GM12878 (cell line): ENCODE measurements around the gene CACNA2D2. TPM values are rescaled to one million over a fixed set of nuclear protein-coding genes. Genes with fewer than 3 reads are reported as not detected.

Experiments used
- ATAC-seq: fragments of 200-7000 bp; cut with Tn5 transposase; 3 replicates; pipeline ENCODE4 v1.9.1; 2020; ENCODE audit warnings: mild to moderate bottlenecking, moderate library complexity
- BruUV-seq: library from RNA; stranded (reverse); fragments of 400-500 nt; replicated peaks from 2 replicates; lab custom pipeline; 2021; lab: Mats Ljungman, UMichigan
- CTCF ChIA-PET: fragments of 300-600 bp; sonication (Branson Sonifier 250); formaldehyde crosslinking; extraction: SDS; loops from one replicate; lab custom pipeline; 2021; ENCODE audit warnings: inconsistent platforms; lab: Yijun Ruan, JAX
- POLR2A ChIA-PET: fragments of 350-600 bp; formaldehyde crosslinking; extraction: SDS; loops from one replicate; lab custom pipeline; 2021; ENCODE audit warnings: inconsistent platforms; lab: Charles Lee
- RAD21 ChIA-PET: fragments of 300-600 bp; sonication (Branson Sonifier 250); formaldehyde crosslinking; loops from one replicate; lab custom pipeline; 2023; ENCODE audit warnings: antibody characterized with exemption; ENCODE audit not compliant: unreplicated experiment; lab: Charles Lee
- SMC1A ChIA-PET: fragments of 300-600 bp; sonication (Branson Sonifier 250); formaldehyde crosslinking; loops from one replicate; lab custom pipeline; 2023; ENCODE audit not compliant: unreplicated experiment, uncharacterized antibody; lab: Charles Lee
- DNase-seq: peaks from one replicate; pipeline ENCODE4 v3.0.0-alpha.2; 2011; ENCODE audit warnings: low read depth, low spot score
- FAIRE-seq: peaks from 3 replicates; lab custom pipeline; 2011; peaks lifted over from hg19 to GRCh38; lab: Jason Lieb, UNC
- H2AFZ ChIP-seq: 2 replicates; pipeline ENCODE4 v1.6.0; 2011; ENCODE audit warnings: low read depth, low read length, control low read depth; ENCODE audit not compliant: control insufficient read depth
- H3K27ac ChIP-seq: 2 replicates; pipeline ENCODE4 v1.5.1; 2011; ENCODE audit warnings: control low read depth; ENCODE audit not compliant: control insufficient read depth, insufficient read depth
- H3K27me3 ChIP-seq, 2 experiments: replicated peaks in 1 of 2; 2 replicates each; pipeline versions ENCODE4 v1.6.0 to v1.6.1; 2011; ENCODE audit warnings: low read length in 1 of 2; ENCODE audit not compliant: control insufficient read depth in 2 of 2, insufficient read depth in 2 of 2
- H3K36me3 ChIP-seq, 2 experiments: 2 replicates each; pipeline ENCODE4 v1.5.1; 2011; ENCODE audit warnings: low read length in 1 of 2; ENCODE audit not compliant: control insufficient read depth in 2 of 2, insufficient read depth in 2 of 2
- H3K4me1 ChIP-seq: 2 replicates; pipeline ENCODE4 v1.6.1; 2011; ENCODE audit warnings: mild to moderate bottlenecking, low read length, moderate library complexity, mixed read lengths; ENCODE audit not compliant: control insufficient read depth, insufficient read depth
- H3K4me2 ChIP-seq: 2 replicates; pipeline ENCODE4 v1.6.0; 2011; ENCODE audit warnings: control low read depth; ENCODE audit not compliant: control insufficient read depth, insufficient read depth
- H3K4me3 ChIP-seq: fragments of 200-600 bp; sonication (generic); 2 replicates; pipeline ENCODE4 v1.5.1; 2016
- H3K79me2 ChIP-seq: 2 replicates; pipeline ENCODE4 v1.6.0; 2011; ENCODE audit warnings: low read length; ENCODE audit not compliant: control insufficient read depth, insufficient read depth
- H3K9ac ChIP-seq: 2 replicates; pipeline ENCODE4 v1.8.0; 2011; ENCODE audit warnings: low read length, control low read depth, mixed read lengths; ENCODE audit not compliant: control insufficient read depth, insufficient read depth
- H3K9me3 ChIP-seq: replicated peaks from 3 replicates; pipeline ENCODE4 v1.5.1; 2011; ENCODE audit warnings: mild to moderate bottlenecking, low read length; ENCODE audit not compliant: control insufficient read depth, insufficient read depth
- H4K20me1 ChIP-seq: 2 replicates; pipeline ENCODE4 v1.6.0; 2011; ENCODE audit not compliant: control insufficient read depth, insufficient read depth
- CHD2 ChIP-seq: IDR thresholded peaks from 2 replicates; pipeline ENCODE4 v1.6.1; 2011; ENCODE audit warnings: low read depth, low read length, improper control_type of control experiment, borderline replicate concordance
- DPF2 ChIP-seq: fragments of 450-650 bp; IDR thresholded peaks from 2 replicates; pipeline ENCODE4 v1.6.1; 2017; ENCODE audit warnings: mild to moderate bottlenecking
- EP300 ChIP-seq, 2 experiments: fragments of 150-350 bp in 1 of 2; IDR thresholded peaks; 2 replicates each; pipeline ENCODE4 v1.6.1; 2011 to 2012; ENCODE audit warnings: low read depth in 2 of 2, low read length in 2 of 2, borderline replicate concordance in 1 of 2, improper control_type of control experiment in 1 of 2, inconsistent platforms in 1 of 2; ENCODE audit not compliant: control insufficient read depth in 1 of 2
- KAT2A ChIP-seq: conservative IDR thresholded peaks from 2 replicates; pipeline ENCODE4 v1.6.1; 2011; ENCODE audit warnings: low read depth, low read length; ENCODE audit not compliant: control insufficient read depth
- NFIC ChIP-seq: IDR thresholded peaks from 2 replicates; pipeline ENCODE4 v1.6.1; 2012; ENCODE audit warnings: low read depth, mild to moderate bottlenecking, inconsistent platforms, low read length, moderate library complexity
- NR2C1 ChIP-seq: fragments of 450-650 bp; IDR thresholded peaks from 2 replicates; pipeline ENCODE4 v1.6.1; 2017; ENCODE audit warnings: antibody characterized with exemption, mild to moderate bottlenecking, moderate library complexity
- NR2C2 ChIP-seq: IDR thresholded peaks from 2 replicates; pipeline ENCODE4 v1.6.1; 2011; ENCODE audit warnings: borderline replicate concordance, low read depth; ENCODE audit not compliant: control insufficient read depth, insufficient read length
- SIX5 ChIP-seq: IDR thresholded peaks from 2 replicates; pipeline ENCODE4 v1.6.1; 2011; ENCODE audit warnings: mild to moderate bottlenecking, low read depth, low read length, moderate library complexity; ENCODE audit not compliant: severe bottlenecking
- USF1 ChIP-seq: IDR thresholded peaks from 2 replicates; pipeline ENCODE4 v1.6.1; 2011; ENCODE audit warnings: borderline replicate concordance, low read depth, mild to moderate bottlenecking, moderate library complexity, mixed read lengths, low read length; ENCODE audit not compliant: insufficient read depth; ENCODE audit errors: extremely low read length
- ZNF217 ChIP-seq: fragments of 450-650 bp; IDR thresholded peaks from 2 replicates; pipeline ENCODE4 v1.6.1; 2017; ENCODE audit warnings: antibody characterized with exemption, mild to moderate bottlenecking
- ZSCAN29 ChIP-seq: fragments of 450-650 bp; IDR thresholded peaks from 2 replicates; pipeline ENCODE4 v1.6.1; 2017; ENCODE audit warnings: mild to moderate bottlenecking, moderate library complexity
- WGBS: methylation state at CpG from one replicate; pipeline ENCODE4 v1.1.6; 2016; ENCODE audit warnings: low lambda C conversion rate; ENCODE audit not compliant: insufficient replicate concordance, insufficient coverage; ENCODE audit errors: missing lambda C conversion rate; 5-methylcytosine and 5-hydroxymethylcytosine counted together
- in situ Hi-C: fragments of 300-500 bp; cut with MboI; formaldehyde crosslinking; loops from 9 replicates; pipeline ENCODE4 v1.14.3; 2018; ENCODE audit warnings: mixed read lengths
- intact Hi-C: fragments of 100-400 bp; cut with micrococcal nuclease; formaldehyde crosslinking; loops from one replicate; pipeline ENCODE4 v1.14.2; 2022; ENCODE audit not compliant: unreplicated experiment
- polyA plus RNA-seq, 11 experiments: library from polyadenylated mRNA; depleted of rRNA in 4 of 11; unstranded in 6 of 11; stranded (reverse) in 5 of 11; fragments of >200 nt; fragmentation: Nextera tagmentation in 4 of 11; fragmentation: Illumina TruSeq in 1 of 11; extraction: Ambion mirVana in 4 of 11; extraction: Trizol in 1 of 11; gene quantifications; 1 replicate in 1 of 11; 2 replicates in 10 of 11; pipeline versions ENCODE4 v1.2.1 to v1.2.3, GENCODE V29; 2011 to 2016; ENCODE audit warnings: inconsistent platforms in 2 of 11, missing spikeins in 2 of 11, low read depth in 1 of 11
- total RNA-seq, 4 experiments: library from RNA; depleted of rRNA in 3 of 4; stranded (reverse); fragments of >200 nt in 3 of 4; fragmentation: Illumina TruSeq in 1 of 4; extraction: Trizol in 1 of 4; gene quantifications; 2 replicates each; pipeline versions ENCODE4 v1.2.1 to v1.2.3, GENCODE V29; 2013 to 2021
- TF ChIP-seq, protein P1 (sequence below): fragments of 450-650 bp; IDR thresholded peaks from 2 replicates; pipeline ENCODE4 v1.6.1; 2014; ENCODE audit warnings: mild to moderate bottlenecking

The CACNA2D2 gene
- total and polyA plus RNA-seq, 10 of the 15 experiments (the other 5 are each of a cell fraction or from before 2014, with no cell fraction given) = 0.03 to 0.07 TPM; not detected in 8

DNA sequence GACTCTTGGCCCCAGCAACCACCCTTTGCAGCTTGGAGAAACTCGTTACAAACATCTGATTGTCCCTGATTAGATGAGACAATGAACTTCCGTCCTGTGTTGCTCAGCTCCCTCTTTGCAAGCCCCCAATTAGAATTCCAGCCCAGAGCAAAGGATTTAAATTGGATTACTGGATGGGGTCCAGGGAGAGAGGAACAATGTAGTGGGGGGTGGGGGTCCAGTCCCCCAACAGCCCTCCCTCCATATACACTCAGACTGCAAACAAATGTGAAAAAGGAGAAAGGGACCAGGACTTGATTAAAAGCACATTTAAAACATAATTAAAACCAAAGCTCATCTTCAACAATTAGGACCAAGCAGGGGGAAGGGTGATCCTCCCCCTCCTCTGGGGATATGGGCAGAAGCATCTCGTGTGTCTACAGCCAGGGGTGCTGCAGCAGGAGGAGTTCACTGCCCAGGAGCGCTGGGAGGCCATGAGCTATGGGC lies 72.4 kb downstream of the CACNA2D2 start:
- FAIRE-seq = no peak
- H4K20me1 ChIP-seq = no peaks in the 10 kb centered on the region
- intact Hi-C loops (no loop called here), in situ Hi-C loops (no loop called here)
- ChIA-PET POLR2A (no interaction called here), RAD21 (no interaction called here), CTCF (no interaction called here), SMC1A (no interaction called here)
- no peak for DNase-seq
- H3K9me3 ChIP-seq = no peaks in the 10 kb centered on the region
- H3K36me3 ChIP-seq = no peaks in the 10 kb centered on the region
- H3K27ac ChIP-seq = no peak overlapping the region
- H3K79me2 ChIP-seq = no peaks in the 10 kb centered on the region
- H3K27me3 ChIP-seq = no peaks in the 10 kb centered on the region; a peak in 3 of 4 replicates
- no peak overlapping the region for H2AFZ ChIP-seq
- no peak overlapping the region for H3K4me3 ChIP-seq
- WGBS = 19% methylated on average over 4 of the region's 4 CpGs
- no TSS peak for BruUV-seq
- H3K4me1 ChIP-seq = no peaks in the 10 kb centered on the region
- no peak overlapping the region for H3K4me2 ChIP-seq
- no peak overlapping the region for H3K9ac ChIP-seq
- TF ChIP-seq EP300 (IDR thresholded peaks at IDR 0.05; ENCODE audit: borderline replicate concordance in 1 of 2, control insufficient read depth in 1 of 2, low read depth in 2 of 2, low read length in 2 of 2) = no peak
- TF ChIP-seq ZNF217 = no peak
- TF ChIP-seq KAT2A = no peak
- TF ChIP-seq USF1 = no peak
- no peak for ATAC-seq

DNA sequence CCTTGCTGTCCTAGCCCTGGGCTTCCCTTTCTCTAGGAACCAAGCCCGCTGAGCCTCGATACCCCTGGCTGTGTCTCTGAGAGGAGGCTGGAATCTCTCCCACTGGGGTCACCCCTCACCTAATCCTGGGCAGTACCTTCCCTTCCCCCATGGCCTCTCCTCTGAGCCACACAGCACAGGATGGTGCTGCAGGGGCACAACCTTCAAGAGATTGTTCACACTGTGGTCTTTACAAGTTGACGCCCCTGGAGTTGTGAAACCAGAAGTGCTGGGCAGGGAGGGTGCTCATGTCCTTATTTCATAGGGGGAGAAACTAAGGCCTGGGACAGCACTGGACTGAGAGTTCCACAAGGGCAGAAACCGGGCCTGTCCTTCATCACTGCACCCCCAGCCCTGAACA lies 73.2 kb downstream of the CACNA2D2 start:
- WGBS = 9% methylated on average over 4 of the region's 4 CpGs
- no peak for ATAC-seq
- Histone ChIP-seq H3K9me3 (no peaks in the 10 kb centered on the region), H3K27me3 (no peaks in the 10 kb centered on the region; a peak in 3 of 4 replicates), H3K79me2 (no peaks in the 10 kb centered on the region), H3K9ac (no peak overlapping the region), H3K4me1 (no peaks in the 10 kb centered on the region), H2AFZ (no peak overlapping the region), H3K36me3 (no peaks in the 10 kb centered on the region), H3K4me2 (no peak overlapping the region), H3K4me3 (no peak overlapping the region), H4K20me1 (no peaks in the 10 kb centered on the region), H3K27ac (no peak overlapping the region)
- DNase-seq = no peak
- no TSS peak for BruUV-seq
- intact Hi-C loops (no loop called here), in situ Hi-C loops (no loop called here)
- ChIA-PET CTCF (no interaction called here), SMC1A (no interaction called here), RAD21 (no interaction called here), POLR2A (no interaction called here)
- TF ChIP-seq CHD2 = no peak
- TF ChIP-seq NR2C2 = no peak
- no peak for TF ChIP-seq ZSCAN29
- no peak for TF ChIP-seq NR2C1
- no peak for TF ChIP-seq DPF2
- TF ChIP-seq, protein P1, sequence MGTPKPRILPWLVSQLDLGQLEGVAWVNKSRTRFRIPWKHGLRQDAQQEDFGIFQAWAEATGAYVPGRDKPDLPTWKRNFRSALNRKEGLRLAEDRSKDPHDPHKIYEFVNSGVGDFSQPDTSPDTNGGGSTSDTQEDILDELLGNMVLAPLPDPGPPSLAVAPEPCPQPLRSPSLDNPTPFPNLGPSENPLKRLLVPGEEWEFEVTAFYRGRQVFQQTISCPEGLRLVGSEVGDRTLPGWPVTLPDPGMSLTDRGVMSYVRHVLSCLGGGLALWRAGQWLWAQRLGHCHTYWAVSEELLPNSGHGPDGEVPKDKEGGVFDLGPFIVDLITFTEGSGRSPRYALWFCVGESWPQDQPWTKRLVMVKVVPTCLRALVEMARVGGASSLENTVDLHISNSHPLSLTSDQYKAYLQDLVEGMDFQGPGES = no peak
- no peak for TF ChIP-seq NFIC
- no peak for TF ChIP-seq SIX5
- FAIRE-seq = no peak
